Measurements from ENCODE around the gene IRF9.
A peak's percentile ranks its signal among the peaks of the same experiment; 100 is the strongest.

The IRF9 gene

GRCh38 chr14:24155100-24155499, 6.0 kb upstream of the IRF9 start:
- no peak overlapping the region for H3K4me3 ChIP-seq (ENCODE audit: control insufficient read depth, low read depth, low read length)
- TF ChIP-seq CTCF (IDR thresholded peaks at IDR 0.05; ENCODE audit: control insufficient read depth, insufficient read depth, low read depth, low read length, missing control alignments): no peak

GRCh38 chr14:24156840-24157239, 4.2 kb upstream of the IRF9 start:
- H3K4me3 ChIP-seq (ENCODE audit: control insufficient read depth, low read depth, low read length): no peak overlapping the region
- no peak for DNase-seq (ENCODE audit: low read depth)
- TF ChIP-seq CTCF (IDR thresholded peaks at IDR 0.05; ENCODE audit: control insufficient read depth, insufficient read depth, low read depth, low read length, missing control alignments): no peak

More at GRCh38 chr14:24155100-24155499, 6.0 kb upstream of the IRF9 start:
- no peak for DNase-seq (ENCODE audit: low read depth)

GRCh38 chr14:24157331-24157730, 3.7 kb upstream of the IRF9 start:
- TF ChIP-seq CTCF (IDR thresholded peaks at IDR 0.05; ENCODE audit: control insufficient read depth, insufficient read depth, low read depth, low read length, missing control alignments): no peak
- H3K4me3 ChIP-seq (ENCODE audit: control insufficient read depth, low read depth, low read length): no peak overlapping the region
- no peak for DNase-seq (ENCODE audit: low read depth)

- DNase-seq (ENCODE audit: low read depth): no peak
- no peak overlapping the region for H3K4me3 ChIP-seq (ENCODE audit: control insufficient read depth, low read depth, low read length)
- no peak for TF ChIP-seq CTCF (IDR thresholded peaks at IDR 0.05; ENCODE audit: control insufficient read depth, insufficient read depth, low read depth, low read length, missing control alignments)
These were observed 1.1 kb upstream of the IRF9 start for GRCh38 chr14:24159777-24160498.

- DNase-seq (ENCODE audit: low read depth): no peak
- H3K4me3 ChIP-seq (ENCODE audit: control insufficient read depth, low read depth, low read length): no peak overlapping the region
- TF ChIP-seq CTCF (IDR thresholded peaks at IDR 0.05; ENCODE audit: control insufficient read depth, insufficient read depth, low read depth, low read length, missing control alignments): no peak
These were observed 591 bp upstream of the IRF9 start for GRCh38 chr14:24160499-24160849.

- peak overlapping the region; percentile 85 for H3K4me3 ChIP-seq (ENCODE audit: control insufficient read depth, low read depth, low read length)
- DNase-seq (ENCODE audit: low read depth): peak; percentile 7
- no peak for TF ChIP-seq CTCF (IDR thresholded peaks at IDR 0.05; ENCODE audit: control insufficient read depth, insufficient read depth, low read depth, low read length, missing control alignments)
These were observed 1.0 kb downstream of the IRF9 start for GRCh38 chr14:24162093-24162492.

Data from AG09309 (cell line).